Camera-type eye (tissue), 1 donor: ENCODE results near the gene CPNE9. TPM values are rescaled to one million over a fixed set of nuclear protein-coding genes. Genes with fewer than 3 reads are reported as not detected.

Source experiments
- total RNA-seq: library from RNA; depleted of rRNA; stranded (reverse); fragments of >200 nt; gene quantifications from one replicate; pipeline ENCODE4 v1.2.3, GENCODE V29; 2014

CPNE9 gene, protein sequence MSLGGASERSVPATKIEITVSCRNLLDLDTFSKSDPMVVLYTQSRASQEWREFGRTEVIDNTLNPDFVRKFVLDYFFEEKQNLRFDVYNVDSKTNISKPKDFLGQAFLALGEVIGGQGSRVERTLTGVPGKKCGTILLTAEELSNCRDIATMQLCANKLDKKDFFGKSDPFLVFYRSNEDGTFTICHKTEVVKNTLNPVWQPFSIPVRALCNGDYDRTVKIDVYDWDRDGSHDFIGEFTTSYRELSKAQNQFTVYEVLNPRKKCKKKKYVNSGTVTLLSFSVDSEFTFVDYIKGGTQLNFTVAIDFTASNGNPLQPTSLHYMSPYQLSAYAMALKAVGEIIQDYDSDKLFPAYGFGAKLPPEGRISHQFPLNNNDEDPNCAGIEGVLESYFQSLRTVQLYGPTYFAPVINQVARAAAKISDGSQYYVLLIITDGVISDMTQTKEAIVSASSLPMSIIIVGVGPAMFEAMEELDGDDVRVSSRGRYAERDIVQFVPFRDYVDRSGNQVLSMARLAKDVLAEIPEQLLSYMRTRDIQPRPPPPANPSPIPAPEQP
- total RNA-seq: 3.8 TPM

DNA sequence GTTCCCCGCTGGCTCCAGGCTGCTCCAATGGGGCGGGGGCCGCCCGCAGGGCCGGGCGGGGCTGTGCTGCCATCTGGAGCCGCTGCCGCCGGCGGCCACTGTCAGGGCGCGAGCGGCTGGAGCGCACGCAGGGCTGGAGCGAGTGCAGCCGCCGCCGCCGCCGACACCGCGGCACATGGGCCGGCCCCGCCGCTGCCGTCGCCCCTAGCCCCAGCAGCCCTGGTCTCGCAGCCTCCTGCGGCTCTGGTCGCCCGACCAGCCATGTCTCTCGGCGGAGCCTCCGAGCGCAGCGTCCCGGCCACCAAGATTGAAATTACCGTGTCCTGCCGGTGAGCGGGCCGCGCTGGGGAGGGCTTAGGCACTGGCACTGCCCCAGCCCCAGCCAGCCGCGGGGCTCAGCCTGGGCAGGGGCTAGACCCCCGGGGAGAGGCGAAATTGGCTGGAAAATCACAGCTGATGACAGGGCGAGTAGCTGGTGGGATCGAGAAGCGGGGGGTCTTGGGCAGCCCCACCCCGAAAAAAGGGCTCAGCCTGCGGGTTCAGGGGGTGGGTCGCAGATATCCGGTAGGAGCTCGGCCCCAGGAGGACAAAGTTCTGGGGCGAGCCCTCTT lies at the start of gene CPNE9:
Gene CPNE9, plus strand, starts transcription at position 98 of the 611 bp plus-strand sequence. Its CDS starts 164 bp downstream, at position 262.

DNA sequence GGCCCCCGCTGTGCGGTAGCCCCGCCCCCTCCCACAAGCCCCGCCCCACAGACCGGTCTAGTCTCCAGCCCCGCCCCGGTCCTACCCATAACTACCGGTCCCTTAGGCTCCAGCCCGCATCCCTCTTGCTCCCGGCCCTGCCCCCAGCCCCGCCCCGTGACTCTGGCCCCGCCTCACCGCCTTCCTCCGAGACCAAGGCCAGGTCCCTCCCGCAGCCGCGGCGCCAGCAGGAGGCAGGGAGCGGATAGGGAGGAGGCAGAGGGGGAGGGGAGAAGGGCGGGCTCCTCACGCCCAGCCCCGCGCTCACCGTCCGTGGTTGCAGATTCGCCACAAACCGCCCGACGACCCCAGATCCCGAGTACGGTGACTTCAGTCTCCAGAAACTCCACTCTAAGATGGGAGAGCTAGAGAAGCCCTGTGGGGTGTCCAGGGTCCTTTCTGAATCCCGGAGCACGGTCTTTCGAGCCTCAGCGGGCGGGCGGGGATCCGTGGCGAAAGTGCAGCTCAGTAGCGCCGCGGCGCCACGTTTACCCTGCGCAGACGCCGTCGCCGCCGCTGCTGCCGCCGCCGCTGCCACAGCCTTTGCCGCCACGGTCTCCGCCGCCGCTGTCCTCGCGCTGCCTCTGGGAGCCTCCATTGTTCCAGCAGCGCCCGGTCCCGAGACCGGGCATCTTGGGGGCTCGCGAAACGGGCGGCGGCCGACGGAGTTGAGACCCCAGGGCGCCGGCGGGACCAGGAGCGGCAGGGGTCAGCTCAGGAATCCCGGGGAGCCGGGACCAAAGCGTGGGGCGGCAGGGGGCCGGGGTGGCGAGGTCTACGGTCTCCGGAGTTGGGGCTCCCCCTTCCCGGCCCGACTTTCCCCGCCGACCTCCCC lies 27.8 kb downstream of the CPNE9 start, which contains the start of gene BRPF1:
Gene BRPF1, plus strand, starts transcription at position 530 of the 874 bp plus-strand sequence. CDS start 2,406 bp downstream, outside the sequence.

DNA sequence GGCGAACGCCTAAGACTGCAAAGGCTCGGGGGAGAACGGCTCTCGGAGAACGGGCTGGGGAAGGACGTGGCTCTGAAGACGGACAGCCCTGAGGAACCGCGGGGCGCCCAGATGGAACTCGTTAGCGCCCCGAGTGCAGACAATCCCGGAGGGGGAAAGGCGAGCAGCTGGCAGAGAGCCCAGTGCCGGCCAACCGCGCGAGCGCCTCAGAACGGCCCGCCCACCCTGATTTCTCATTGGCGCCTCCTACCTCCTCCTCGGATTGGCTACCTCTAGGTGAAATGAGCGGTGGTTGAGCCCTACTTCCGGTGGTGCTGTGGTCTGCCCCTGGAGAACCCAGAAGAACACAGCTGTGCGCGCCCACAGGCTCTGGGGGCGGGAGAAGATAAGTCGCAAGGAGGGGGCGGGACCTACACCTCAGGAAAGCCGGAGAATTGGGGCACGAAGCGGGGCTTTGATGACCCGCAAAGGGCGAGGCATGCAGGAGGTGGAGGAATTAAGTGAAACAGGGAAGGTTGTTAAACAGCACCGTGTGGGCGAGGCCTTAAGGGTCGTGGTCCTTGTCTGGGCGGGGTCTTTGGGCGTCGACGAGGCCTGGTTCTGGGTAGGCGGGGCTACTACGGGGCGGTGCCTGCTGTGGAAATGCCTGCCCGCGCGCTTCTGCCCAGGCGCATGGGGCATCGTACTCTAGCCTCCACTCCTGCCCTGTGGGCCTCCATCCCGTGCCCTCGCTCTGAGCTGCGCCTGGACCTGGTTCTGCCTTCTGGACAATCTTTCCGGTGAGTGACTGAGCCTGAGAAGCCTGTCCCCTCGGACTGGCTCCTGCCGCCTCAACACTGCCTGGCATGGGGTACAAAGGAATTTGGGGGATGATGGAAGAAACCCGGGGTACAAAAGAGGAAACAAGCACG lies 46.3 kb downstream of the CPNE9 start, which contains the start of gene OGG1:
Gene OGG1, plus strand, starts transcription at position 308 of the 911 bp plus-strand sequence. Its CDS starts 335 bp downstream, at position 643.

DNA sequence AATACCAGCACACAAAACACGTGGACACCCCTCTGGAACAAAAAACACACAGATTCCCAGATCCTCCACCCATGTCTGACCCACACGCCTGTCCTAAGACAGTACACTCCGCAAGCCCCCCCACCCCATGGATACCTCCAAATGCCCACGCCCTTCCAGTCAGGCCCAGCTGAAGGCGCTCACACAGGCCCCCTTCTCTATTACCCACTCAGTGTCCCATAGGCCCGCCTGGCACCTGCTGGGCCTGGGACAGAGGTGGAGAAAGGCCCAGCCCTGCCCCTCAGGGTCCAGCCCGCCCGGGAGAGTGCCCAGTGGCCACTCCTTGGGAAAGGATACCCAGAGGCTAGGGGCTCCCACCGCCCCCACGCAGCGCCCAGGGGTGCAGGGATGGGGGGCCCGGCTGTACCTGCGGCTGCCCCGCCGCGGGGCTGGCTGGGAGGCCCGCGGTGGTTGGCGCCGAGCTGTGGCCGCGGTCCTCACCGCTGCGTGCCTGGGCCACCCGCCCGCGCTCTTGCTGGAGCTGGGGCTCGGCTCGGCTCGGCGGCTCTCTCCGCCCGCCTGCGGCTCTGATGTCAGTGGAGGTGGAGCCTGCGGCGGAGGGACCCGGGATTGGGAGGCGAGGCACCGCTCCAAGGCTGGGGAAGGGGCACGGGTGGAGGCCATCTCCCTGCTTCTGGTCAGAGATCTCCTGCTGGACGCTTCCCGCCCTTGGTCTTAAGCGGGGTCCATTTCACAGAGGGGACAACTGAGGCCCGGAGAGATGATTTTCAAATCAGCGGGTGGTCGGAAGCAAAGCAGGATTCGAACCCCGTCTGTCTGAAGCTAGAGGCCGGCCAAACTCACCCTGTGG lies 66.0 kb downstream of the CPNE9 start, which contains the start of gene CAMK1:
Gene CAMK1, minus strand, starts transcription at position 522 of the 850 bp plus-strand sequence. CDS start 2,198 bp downstream, outside the sequence.

Other genes with a start within 250 kb of the CPNE9 start
- 16.8 TPM for gene LHFPL4, start 150.0 kb upstream of the CPNE9 start, total RNA-seq
- gene MTMR14, start 54.3 kb upstream of the CPNE9 start, total RNA-seq: 32.8 TPM
- gene BRPF1, start 27.9 kb downstream of the CPNE9 start, total RNA-seq: 26.8 TPM
- gene OGG1, start 46.1 kb downstream of the CPNE9 start, total RNA-seq: 35.8 TPM
- 20.4 TPM for gene CAMK1, start 66.1 kb downstream of the CPNE9 start, total RNA-seq
- 44.0 TPM for gene TADA3, start 88.6 kb downstream of the CPNE9 start, total RNA-seq
- 72.3 TPM for gene ARPC4, start 89.2 kb downstream of the CPNE9 start, total RNA-seq
- gene TTLL3, start 106.4 kb downstream of the CPNE9 start, total RNA-seq: 115 TPM
- gene RPUSD3, start 140.2 kb downstream of the CPNE9 start, total RNA-seq: 29.3 TPM
- not detected for gene CIDEC, start 176.4 kb downstream of the CPNE9 start, total RNA-seq
- 27.4 TPM for gene JAGN1, start 186.8 kb downstream of the CPNE9 start, total RNA-seq
- gene IL17RE, start 199.0 kb downstream of the CPNE9 start, total RNA-seq: 0.71 TPM
- gene IL17RC, start 213.3 kb downstream of the CPNE9 start, total RNA-seq: 28.1 TPM
- gene CRELD1, start 230.0 kb downstream of the CPNE9 start, total RNA-seq: 51.0 TPM
- 2.9 TPM for gene PRRT3, start 248.6 kb downstream of the CPNE9 start, total RNA-seq